ENCODE measurements around the gene STAG3.
"Not testable (repeated sequence)": the region's sequence is repeated elsewhere in the genome, so short reads cannot be mapped to it uniquely, and the experiment has no call there.

- TF ChIP-seq CTCF (IDR thresholded peaks at IDR 0.05); REST (IDR thresholded peaks at IDR 0.05; ENCODE audit: insufficient read depth in 1 of 2, low read depth in 2 of 2, low read length in 1 of 2); POLR2AphosphoS5 (IDR thresholded peaks at IDR 0.05; ENCODE audit: low read depth, low read length); SIN3A (IDR thresholded peaks at IDR 0.05; ENCODE audit: borderline replicate concordance, insufficient read depth, low read depth, low read length); TCF7L2 (IDR thresholded peaks at IDR 0.05; ENCODE audit: low read depth, low read length): not testable (repeated sequence)
Observed at GRCh38 chr7:100182616-100183015, 4.9 kb downstream of the STAG3 start.

All from Panc1 (cell line).